Measurements from ENCODE around the gene ESR2. TPM values are rescaled to one million over a fixed set of nuclear protein-coding genes. Genes with fewer than 3 reads are reported as not detected.

The ESR2 gene
- total RNA-seq, 1 donor from 2014 or later, result 2.2 TPM

DNA sequence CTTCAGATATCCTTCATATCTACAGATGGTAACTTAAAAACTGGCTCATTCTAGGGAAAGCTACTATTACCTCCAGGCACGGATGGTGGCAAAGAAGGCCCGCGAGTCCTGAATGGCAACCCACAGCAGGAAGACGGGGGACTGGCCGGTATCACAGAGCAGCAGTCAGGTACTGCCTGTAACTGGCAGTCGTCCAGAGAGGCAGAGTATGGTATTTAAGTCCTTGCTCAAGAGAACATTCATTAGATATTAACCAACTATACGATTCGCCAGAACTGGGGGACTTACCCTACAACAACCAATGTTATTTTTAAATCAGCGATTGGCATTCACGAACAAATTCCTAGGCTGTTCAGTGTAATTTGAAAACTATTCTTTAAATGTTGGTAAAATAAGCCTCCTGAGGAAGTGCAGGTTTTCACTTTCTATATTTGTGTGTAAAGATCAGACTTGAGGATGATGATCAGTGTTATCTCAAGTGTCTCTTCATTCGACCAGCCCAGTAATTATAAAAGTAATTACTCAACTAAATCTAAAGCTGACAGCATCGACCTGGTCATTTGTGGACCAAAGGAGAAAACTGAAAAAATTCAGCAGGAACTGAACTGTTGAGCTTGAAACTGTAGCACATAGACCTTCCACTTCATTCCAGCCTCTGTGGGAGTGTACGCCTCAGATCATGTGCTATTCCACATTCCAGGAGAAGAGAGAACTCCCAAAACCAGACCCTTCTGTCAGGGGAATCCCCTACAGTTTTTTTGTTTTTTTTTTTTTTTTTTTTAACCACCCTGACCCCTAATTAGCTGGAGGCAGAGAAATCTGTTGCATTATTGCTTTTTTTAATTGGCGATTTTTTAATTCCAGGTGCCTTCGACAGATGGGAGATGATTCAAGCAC lies 75.6 kb downstream of the ESR2 start:
- no peak overlapping the region for H3K27ac ChIP-seq
- TF ChIP-seq, protein P1, sequence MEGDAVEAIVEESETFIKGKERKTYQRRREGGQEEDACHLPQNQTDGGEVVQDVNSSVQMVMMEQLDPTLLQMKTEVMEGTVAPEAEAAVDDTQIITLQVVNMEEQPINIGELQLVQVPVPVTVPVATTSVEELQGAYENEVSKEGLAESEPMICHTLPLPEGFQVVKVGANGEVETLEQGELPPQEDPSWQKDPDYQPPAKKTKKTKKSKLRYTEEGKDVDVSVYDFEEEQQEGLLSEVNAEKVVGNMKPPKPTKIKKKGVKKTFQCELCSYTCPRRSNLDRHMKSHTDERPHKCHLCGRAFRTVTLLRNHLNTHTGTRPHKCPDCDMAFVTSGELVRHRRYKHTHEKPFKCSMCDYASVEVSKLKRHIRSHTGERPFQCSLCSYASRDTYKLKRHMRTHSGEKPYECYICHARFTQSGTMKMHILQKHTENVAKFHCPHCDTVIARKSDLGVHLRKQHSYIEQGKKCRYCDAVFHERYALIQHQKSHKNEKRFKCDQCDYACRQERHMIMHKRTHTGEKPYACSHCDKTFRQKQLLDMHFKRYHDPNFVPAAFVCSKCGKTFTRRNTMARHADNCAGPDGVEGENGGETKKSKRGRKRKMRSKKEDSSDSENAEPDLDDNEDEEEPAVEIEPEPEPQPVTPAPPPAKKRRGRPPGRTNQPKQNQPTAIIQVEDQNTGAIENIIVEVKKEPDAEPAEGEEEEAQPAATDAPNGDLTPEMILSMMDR (IDR thresholded peaks at IDR 0.05), result no peak
- no peak for TF ChIP-seq POLR2A (IDR thresholded peaks at IDR 0.05)
- TF ChIP-seq POLR2AphosphoS5 (IDR thresholded peaks at IDR 0.05; ENCODE audit: insufficient read depth in 1 of 2, low read depth in 1 of 2), result no peak
- H3K36me3 ChIP-seq, result peaks cover 0 to 66% of the 10 kb centered on the region in 2 donors
- no peaks in the 10 kb centered on the region for H3K27me3 ChIP-seq
- no peak overlapping the region for H3K4me3 ChIP-seq
- no peak for DNase-seq (ENCODE audit: extremely low spot score in 2 of 2)
- intact Hi-C loops (cut with DNase I), result no loop called here
- no peaks in the 10 kb centered on the region for H3K4me1 ChIP-seq
- H3K9me3 ChIP-seq, result no peaks in the 10 kb centered on the region

- Histone ChIP-seq H3K4me3 (no peak overlapping the region), H3K9me3 (no peaks in the 10 kb centered on the region), H3K27me3 (no peaks in the 10 kb centered on the region), H3K27ac (no peak overlapping the region), H3K4me1 (no peaks in the 10 kb centered on the region), H3K36me3 (peaks cover 0 to 58% of the 10 kb centered on the region in 2 donors)
- DNase-seq (ENCODE audit: extremely low spot score in 2 of 2), result no peak
- intact Hi-C loops (cut with DNase I), result no loop called here
- TF ChIP-seq POLR2AphosphoS5 (IDR thresholded peaks at IDR 0.05; ENCODE audit: insufficient read depth in 1 of 2, low read depth in 1 of 2), result no peak
- no peak for TF ChIP-seq POLR2A (IDR thresholded peaks at IDR 0.05)
- TF ChIP-seq, protein P1 (IDR thresholded peaks at IDR 0.05), result no peak
Measured at GRCh38 chr14:64217834-64218233, 76.3 kb downstream of the ESR2 start.

- H3K36me3 ChIP-seq, result peaks cover 0 to 53% of the 10 kb centered on the region in 2 donors
- H3K9me3 ChIP-seq, result no peaks in the 10 kb centered on the region
- no peak for DNase-seq (ENCODE audit: extremely low spot score in 2 of 2)
- no peaks in the 10 kb centered on the region for H3K27me3 ChIP-seq
- intact Hi-C loops (cut with DNase I), result no loop called here
- H3K4me1 ChIP-seq, result no peaks in the 10 kb centered on the region
- H3K4me3 ChIP-seq, result no peak overlapping the region
- H3K27ac ChIP-seq, result no peak overlapping the region
- TF ChIP-seq, protein P1 (IDR thresholded peaks at IDR 0.05), result no peak
- TF ChIP-seq POLR2AphosphoS5 (IDR thresholded peaks at IDR 0.05; ENCODE audit: insufficient read depth in 1 of 2, low read depth in 1 of 2), result no peak
- TF ChIP-seq POLR2A (IDR thresholded peaks at IDR 0.05), result no peak
Measured at GRCh38 chr14:64217308-64217707, 76.9 kb downstream of the ESR2 start.

- no peak for DNase-seq (ENCODE audit: extremely low spot score in 2 of 2)
- Histone ChIP-seq H3K4me3 (no peak overlapping the region), H3K27ac (no peak overlapping the region), H3K9me3 (no peaks in the 10 kb centered on the region), H3K4me1 (no peaks in the 10 kb centered on the region), H3K36me3 (peaks cover 0 to 41% of the 10 kb centered on the region in 2 donors), H3K27me3 (no peaks in the 10 kb centered on the region)
- TF ChIP-seq POLR2A (IDR thresholded peaks at IDR 0.05), result no peak
- no peak for TF ChIP-seq POLR2AphosphoS5 (IDR thresholded peaks at IDR 0.05; ENCODE audit: insufficient read depth in 1 of 2, low read depth in 1 of 2)
- TF ChIP-seq, protein P1 (IDR thresholded peaks at IDR 0.05), result no peak
- intact Hi-C loops (cut with DNase I), result no loop called here
Measured at GRCh38 chr14:64215978-64216377, 78.2 kb downstream of the ESR2 start.

DNA sequence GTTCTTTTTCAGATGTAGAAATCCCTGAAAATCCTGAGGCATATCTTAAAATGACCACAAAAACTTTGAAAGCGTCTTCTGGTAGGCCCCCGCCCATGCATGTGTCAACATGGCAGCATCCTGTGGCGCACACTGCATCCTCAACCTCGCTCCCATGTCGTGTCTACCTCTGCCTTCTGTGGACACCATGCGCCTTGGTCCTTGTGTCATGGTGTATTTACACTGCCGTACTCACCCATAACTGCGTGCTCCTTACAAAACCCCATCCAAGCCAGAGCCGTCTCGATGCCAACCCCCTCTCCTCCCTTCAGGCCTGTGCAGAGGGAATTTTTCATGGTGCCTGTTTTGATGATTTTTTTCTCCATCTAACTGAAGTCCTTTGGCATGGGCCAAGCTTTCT lies 78.9 kb downstream of the ESR2 start:
- intact Hi-C loops (cut with DNase I), result no loop called here

More for the DNA sequence above, 78.9 kb downstream of the ESR2 start:
- Histone ChIP-seq H3K27ac (no peak overlapping the region), H3K36me3 (peaks cover 0 to 35% of the 10 kb centered on the region in 2 donors), H3K9me3 (no peaks in the 10 kb centered on the region), H3K4me3 (no peak overlapping the region), H3K27me3 (no peaks in the 10 kb centered on the region), H3K4me1 (no peaks in the 10 kb centered on the region)
- no peak for TF ChIP-seq POLR2AphosphoS5 (IDR thresholded peaks at IDR 0.05; ENCODE audit: insufficient read depth in 1 of 2, low read depth in 1 of 2)
- TF ChIP-seq POLR2A (IDR thresholded peaks at IDR 0.05), result no peak
- TF ChIP-seq, protein P1 (IDR thresholded peaks at IDR 0.05), result no peak
- no peak for DNase-seq (ENCODE audit: extremely low spot score in 2 of 2)
